ENCODE measurements around the gene CDC42BPA.

- TF ChIP-seq, protein P1, sequence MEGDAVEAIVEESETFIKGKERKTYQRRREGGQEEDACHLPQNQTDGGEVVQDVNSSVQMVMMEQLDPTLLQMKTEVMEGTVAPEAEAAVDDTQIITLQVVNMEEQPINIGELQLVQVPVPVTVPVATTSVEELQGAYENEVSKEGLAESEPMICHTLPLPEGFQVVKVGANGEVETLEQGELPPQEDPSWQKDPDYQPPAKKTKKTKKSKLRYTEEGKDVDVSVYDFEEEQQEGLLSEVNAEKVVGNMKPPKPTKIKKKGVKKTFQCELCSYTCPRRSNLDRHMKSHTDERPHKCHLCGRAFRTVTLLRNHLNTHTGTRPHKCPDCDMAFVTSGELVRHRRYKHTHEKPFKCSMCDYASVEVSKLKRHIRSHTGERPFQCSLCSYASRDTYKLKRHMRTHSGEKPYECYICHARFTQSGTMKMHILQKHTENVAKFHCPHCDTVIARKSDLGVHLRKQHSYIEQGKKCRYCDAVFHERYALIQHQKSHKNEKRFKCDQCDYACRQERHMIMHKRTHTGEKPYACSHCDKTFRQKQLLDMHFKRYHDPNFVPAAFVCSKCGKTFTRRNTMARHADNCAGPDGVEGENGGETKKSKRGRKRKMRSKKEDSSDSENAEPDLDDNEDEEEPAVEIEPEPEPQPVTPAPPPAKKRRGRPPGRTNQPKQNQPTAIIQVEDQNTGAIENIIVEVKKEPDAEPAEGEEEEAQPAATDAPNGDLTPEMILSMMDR (IDR thresholded peaks at IDR 0.05) = no peak
- no peak for TF ChIP-seq POLR2A (IDR thresholded peaks at IDR 0.05)
Measured at GRCh38 chr1:227175611-227176010, 142.7 kb downstream of the CDC42BPA start.

All from lower leg skin (tissue), 3 donors.